GM12872 (cell line): ENCODE measurements around the gene CASK.

Experiments
- CTCF ChIP-seq: IDR thresholded peaks from 3 replicates; pipeline ENCODE4 v1.5.1; 2011; ENCODE audit warnings: low read depth, mild to moderate bottlenecking, low read length, moderate library complexity; ENCODE audit not compliant: insufficient read depth

Gene CASK

GRCh38 chrX:41909068-41909467 lies 14.3 kb downstream of the CASK start:
- TF ChIP-seq CTCF = no peak

GRCh38 chrX:41906515-41907187 lies 16.7 kb downstream of the CASK start:
- no peak for TF ChIP-seq CTCF

- TF ChIP-seq CTCF = no peak
Measured at GRCh38 chrX:41903544-41903943, 19.8 kb downstream of the CASK start.

- TF ChIP-seq CTCF = no peak
Measured at GRCh38 chrX:41900321-41900720, 23.0 kb downstream of the CASK start.

- no peak for TF ChIP-seq CTCF
Measured at GRCh38 chrX:41895826-41896225, 27.5 kb downstream of the CASK start.

- no peak for TF ChIP-seq CTCF
Measured at GRCh38 chrX:41890026-41890423, 33.3 kb downstream of the CASK start.

- TF ChIP-seq CTCF = no peak
Measured at GRCh38 chrX:41889317-41890025, 33.9 kb downstream of the CASK start.
